NCI-H1436 treated with DMSO at 0.1 percent for 48 hours (cell line): ENCODE results near the gene RBM25.

Experiments used
- DNase-seq: peaks from one replicate; lab custom pipeline; 2025; lab: John Stamatoyannopoulos, UW

The RBM25 gene

DNA sequence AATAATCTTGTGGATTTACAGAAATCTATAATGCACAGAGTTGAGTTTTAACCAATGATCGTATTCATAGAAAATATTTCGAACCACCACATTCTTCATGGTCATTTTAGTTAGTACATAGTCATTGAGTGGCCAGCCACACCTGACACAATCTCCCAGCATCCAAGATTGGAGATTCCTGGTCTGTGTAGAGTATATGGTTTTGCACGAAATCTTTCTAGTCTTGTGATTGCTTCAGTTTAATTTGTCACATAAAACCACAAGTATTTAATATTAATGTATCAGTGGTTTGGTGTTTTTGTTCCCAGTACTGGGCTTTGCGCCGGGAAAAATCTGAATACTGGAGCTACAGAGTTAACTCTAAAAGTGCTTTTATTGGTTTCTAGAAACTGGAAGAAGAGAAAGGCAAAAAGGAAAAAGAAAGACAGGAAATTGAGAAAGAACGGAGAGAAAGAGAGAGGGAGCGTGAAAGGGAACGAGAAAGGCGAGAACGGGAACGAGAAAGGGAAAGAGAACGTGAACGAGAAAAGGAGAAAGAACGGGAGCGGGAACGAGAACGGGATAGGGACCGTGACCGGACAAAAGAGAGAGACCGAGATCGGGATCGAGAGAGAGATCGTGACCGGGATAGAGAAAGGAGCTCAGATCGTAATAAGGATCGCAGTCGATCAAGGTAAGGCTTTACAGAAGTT is 44.6 kb downstream of the RBM25 start:
- no peak for DNase-seq

DNA sequence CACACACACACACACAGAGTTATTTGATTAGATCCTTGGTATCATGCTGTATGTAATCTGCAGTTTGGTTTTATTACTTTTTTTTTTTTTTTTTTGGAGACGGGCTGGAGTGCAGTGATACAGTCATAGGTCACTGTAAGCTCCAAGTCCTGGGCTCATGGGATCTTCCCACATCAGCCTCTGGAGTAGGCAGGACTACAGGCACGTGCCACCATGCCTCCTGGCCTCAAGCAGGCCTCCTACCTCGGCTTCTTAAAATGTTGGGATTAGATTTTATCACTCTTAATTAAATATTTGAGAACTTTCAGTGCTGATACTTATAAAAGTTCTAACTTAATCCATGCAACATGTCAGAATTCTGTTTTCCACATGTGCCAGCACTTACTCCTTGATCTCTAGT is 46.7 kb downstream of the RBM25 start:
- DNase-seq = no peak

DNA sequence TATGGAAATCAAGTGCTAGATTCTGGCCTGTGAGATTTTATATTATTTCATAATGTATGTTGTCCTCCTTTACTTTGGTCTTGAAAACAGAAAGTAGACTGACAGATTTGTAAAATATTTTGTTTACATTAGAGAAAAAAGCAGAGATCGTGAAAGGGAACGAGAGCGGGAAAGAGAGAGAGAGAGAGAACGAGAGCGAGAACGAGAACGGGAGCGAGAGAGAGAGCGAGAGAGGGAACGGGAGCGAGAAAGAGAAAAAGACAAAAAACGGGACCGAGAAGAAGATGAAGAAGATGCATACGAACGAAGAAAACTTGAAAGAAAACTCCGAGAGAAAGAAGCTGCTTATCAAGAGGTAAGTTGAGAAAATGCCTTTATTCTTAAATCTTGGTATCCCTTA is 47.4 kb downstream of the RBM25 start:
- DNase-seq = no peak

DNA sequence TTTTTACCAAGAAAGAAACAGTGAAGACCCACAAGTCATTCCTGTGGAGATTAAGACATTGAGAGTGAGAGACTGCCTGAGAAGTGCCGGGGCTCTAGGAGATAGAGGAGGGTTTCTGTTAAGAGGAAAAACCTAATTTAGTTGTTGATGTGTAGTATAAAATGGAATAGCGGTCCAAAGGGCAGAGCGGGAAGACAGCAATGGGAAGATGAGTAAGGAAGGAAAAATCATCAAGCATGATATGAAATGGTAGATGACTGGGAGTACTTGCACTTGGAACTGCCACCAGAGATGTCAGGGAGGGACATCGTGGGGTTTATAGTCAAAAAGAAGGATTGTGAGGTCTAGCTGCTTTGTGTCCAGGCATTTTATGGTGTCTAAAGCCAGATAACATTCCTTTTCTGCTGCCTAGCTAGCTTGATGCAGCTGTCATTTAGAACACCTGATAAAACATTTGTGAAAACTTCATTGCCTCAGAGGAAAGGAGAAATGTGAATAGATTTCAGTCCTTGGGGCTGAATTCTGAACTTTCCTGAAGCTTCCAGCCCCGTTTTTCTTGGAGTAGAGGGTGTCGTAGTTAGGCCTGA is 57.8 kb downstream of the RBM25 start:
- DNase-seq = no peak

DNA sequence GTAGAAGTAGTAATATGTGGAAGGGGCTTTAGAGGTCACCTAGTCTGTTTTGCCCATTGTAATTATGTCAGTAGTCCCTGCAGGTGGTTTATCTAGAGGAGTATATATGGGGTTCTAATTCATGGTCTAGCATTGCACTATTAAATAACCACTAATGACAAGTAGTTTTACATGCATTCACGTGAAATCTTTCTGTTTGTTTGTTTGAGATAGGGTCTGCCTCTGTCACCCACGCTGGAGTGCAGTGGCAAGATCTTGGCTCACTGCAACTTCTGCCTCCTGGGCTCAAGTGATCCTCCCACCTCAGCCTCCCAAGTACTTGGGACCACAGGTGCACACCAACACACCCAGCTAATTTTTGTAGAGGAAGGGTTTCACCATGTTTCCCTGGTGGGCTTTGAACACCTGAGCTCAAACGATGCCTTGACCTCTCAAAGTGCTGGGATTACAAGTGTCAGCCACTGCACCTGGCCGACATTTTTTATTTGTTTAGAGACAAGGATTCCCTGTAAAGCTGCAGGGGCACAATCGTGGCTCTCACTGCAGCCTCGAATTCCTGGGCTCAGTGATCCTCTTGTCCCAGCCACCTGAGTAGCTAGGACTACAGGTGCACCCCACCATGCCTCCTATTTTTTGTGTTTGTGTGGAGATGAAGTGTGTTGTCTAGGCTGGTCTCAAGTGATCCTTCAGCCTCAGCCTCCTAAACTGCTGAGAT is 66.0 kb downstream of the RBM25 start:
- no peak for DNase-seq

DNA sequence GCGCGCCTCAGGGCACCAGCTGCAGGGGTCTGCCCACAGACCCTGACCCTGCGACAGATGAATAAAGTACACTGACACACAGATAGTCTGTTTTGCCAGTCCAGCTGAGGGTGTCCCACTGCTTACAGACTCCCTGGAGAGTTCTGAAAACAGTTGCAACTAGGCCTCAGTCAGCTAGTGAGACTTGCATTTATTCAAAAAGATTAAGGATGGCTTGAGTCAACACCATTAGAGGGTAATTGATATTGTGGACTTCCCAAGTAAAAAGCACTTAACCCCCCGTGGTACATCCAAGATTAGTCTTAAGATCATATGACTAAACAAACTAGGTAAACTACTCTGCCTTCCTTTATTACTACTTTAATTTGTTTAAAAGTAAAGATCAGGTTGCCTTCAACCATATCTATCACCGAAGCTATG is 66.8 kb downstream of the RBM25 start:
- DNase-seq = no peak

DNA sequence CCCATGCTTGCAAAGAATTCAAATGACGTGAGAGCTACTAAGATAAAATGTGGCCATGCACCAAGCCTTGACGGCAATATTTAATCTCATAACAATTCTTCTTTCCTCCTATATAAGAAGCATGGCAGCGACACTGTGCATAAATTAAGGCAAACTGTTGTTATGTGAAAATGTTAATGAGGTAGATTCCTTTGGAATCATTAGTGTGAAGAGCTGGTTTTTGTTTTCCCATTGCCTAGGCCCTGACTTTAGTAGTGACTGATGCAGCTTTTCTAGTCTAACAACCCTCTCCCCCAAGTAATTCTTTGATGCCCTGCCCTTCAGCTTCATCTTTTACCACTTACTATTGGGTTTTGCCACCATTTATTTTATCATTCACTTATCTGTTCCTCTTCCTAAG is 67.4 kb downstream of the RBM25 start:
- DNase-seq = no peak

DNA sequence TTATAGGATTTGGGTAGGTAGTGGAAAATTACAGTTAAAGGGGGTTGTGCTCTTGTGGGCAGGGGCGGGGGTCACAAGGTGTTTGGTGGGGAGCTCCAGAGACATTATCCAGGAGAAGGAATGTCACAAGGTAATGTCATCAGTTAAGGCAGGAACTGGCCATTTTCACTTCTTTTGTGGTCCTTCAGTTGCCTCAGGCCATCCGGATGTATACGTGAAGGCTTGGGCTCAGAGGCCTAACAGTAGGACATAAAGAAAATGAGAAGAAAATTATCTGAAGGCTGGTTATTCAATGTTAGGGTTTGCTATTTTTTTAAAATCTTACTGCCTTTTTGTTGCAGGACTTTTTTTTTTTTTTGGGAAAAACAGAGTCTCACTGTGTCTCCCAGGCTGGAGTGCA is 75.5 kb downstream of the RBM25 start:
- no peak for DNase-seq

DNA sequence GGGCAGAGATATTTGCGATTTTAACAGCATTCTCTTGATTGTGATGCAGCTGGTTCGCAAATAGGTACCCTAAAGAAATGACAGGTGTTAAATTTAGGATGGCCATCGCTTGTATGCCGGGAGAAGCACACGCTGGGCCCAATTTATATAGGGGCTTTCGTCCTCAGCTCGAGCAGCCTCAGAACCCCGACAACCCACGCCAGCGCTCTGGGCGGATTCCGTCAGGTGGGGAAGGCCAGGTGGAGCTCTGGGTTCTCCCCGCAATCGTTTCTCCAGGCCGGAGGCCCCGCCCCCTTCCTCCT is 77.7 kb downstream of the RBM25 start:
- no peak for DNase-seq

DNA sequence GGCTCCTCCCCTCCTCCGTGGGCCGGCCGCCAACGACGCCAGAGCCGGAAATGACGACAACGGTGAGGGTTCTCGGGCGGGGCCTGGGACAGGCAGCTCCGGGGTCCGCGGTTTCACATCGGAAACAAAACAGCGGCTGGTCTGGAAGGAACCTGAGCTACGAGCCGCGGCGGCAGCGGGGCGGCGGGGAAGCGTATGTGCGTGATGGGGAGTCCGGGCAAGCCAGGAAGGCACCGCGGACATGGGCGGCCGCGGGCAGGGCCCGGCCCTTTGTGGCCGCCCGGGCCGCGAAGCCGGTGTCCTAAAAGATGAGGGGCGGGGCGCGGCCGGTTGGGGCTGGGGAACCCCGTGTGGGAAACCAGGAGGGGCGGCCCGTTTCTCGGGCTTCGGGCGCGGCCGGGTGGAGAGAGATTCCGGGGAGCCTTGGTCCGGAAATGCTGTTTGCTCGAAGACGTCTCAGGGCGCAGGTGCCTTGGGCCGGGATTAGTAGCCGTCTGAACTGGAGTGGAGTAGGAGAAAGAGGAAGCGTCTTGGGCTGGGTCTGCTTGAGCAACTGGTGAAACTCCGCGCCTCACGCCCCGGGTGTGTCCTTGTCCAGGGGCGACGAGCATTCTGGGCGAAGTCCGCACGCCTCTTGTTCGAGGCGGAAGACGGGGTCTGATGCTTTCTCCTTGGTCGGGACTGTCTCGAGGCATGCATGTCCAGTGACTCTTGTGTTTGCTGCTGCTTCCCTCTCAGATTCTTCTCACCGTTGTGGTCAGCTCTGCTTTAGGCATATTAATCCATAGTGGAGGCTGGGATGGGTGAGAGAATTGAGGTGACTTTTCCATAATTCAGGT is 78.3 kb downstream of the RBM25 start, which contains the start of gene PSEN1:
Gene PSEN1, plus strand, starts transcription at position 121 of the 839 bp plus-strand sequence. CDS start 11,513 bp downstream, outside the sequence.
- no peak for DNase-seq

DNA sequence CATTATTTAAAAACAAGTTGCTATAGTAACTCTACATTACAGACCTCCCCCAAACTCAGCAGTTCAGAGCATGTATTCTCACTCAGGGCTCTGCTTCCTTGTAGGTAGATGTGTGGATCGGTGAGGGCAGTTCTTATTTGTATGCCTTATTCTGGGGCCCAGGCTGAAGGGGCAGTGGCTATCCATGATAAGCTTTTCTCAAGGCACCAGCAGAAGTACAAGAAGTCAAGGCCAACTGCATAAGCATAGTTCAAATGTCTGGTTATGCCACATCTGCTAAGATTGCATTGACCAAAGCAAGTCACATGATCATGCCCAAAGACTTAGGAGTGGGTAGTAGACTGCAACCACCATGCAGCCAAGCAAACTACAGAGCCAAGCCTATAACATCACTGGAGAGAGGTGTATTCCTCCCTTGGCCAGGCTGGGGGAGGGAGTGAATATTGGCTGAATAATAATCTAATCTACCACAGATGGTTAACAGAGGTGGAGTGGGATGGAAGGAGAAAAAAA is 82.5 kb downstream of the RBM25 start:
- no peak for DNase-seq

DNA sequence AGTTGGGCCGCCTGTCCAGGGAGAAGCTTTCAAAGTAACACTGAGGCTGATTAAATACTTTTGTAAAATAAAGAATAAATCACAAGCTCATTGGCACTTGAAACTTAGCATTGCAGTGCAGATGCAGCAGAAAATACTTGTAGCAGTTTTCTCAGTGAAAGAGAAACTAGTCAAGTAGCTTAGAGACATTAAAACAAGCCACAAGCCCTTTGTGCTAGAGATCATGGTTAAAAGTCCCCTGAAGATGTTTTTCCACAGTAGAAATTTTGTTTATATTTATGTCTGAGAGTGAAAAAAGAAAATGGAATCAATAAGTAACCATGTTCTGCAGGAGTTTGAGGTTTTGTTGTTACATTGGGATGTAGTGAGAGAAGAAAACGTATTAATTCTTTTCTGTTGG is 83.9 kb downstream of the RBM25 start:
- DNase-seq = no peak

DNA sequence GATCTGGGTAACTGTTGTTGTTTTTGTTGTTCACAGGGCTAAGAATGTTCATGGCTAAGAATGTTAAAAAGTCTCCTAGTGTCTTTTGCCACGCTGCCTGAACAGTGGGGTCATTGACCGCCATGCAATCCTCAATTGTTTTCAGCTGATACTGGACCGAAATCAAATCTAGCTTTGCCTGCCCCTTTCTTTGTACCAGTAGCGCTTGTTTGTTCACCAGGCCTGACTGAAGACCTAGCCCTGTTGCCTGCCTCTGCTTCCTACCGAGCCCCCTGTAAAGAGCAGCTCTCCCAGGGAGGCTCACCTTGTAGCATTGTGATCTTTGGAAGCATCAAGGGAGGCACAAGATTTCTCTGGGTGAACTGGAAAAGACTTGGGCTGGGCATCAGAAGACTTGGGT is 84.7 kb downstream of the RBM25 start:
- DNase-seq = no peak

DNA sequence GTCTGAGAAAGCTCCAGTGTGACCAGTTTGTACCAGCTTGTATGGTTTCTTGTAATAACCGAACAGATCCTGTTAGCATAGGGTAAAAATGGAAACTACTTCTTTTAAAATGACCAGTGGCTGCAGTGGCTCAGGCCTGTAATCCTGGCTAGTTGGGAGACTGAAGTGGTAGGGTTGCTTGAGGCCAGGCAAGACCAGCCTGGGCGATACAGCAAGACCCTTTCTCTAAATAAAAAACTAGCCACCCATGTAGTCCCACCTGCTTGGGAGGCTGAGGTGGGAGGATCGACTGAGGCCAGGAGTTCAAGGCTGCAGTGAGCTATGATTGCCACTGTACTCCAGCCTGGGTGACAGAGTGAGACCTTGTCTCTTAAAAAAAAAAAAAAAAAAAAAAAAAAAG is 85.3 kb downstream of the RBM25 start:
- DNase-seq = no peak

DNA sequence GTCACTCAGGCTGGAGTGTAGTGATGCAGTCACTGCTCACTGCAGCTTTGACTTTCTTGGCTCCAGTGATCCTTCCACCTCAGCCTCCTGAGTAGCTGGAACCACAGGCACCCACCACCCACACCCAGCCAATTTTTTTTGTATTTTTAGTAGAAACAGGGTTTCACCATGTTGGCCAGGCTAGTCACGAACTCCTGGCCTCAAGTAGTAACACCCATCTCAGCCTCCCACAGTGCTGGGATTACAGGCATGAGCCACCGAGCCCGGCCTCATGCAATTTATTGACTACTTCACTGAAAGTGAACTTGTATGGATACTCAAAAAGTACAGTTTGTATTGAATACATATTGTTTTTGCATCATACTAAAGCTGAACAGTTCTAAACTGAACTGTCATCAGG is 87.0 kb downstream of the RBM25 start:
- DNase-seq = no peak

DNA sequence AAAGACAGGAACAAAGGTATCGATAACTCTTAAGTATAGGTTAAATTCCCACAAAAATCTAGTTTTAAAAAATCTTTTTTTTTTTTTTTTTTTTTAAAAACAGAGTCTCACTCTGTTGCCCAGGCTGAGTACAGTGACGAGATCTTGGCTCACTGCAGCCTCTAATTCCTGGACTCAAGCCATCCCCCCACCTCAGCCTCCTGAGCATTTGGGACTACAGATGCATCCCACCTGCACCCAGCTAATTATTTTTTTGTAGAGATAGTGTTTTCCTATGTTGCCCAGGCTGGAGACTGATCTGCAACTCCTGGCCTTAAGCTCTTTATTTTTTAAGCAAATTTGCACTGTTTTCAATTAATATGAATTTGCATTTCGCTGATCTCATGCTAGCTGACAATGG is 87.8 kb downstream of the RBM25 start:
- no peak for DNase-seq

DNA sequence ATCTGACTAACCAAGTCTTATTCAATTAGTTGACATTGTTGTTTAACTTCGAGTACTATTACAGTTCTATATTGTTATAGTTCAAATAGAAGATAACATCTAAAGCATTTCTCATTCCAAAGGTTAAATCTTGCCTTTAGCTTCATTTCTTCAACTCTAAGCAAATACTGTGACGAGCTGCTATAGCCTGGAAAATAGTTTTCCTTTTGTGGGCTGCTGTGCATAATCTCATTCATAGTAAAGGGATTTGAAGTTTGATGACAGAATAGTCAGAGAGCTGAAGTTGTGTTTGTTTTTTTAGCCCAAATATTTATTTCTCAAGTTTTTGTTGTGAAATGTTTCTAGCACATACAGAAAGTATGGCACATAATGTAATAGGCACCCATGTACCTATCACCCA is 91.4 kb downstream of the RBM25 start:
- DNase-seq = no peak

DNA sequence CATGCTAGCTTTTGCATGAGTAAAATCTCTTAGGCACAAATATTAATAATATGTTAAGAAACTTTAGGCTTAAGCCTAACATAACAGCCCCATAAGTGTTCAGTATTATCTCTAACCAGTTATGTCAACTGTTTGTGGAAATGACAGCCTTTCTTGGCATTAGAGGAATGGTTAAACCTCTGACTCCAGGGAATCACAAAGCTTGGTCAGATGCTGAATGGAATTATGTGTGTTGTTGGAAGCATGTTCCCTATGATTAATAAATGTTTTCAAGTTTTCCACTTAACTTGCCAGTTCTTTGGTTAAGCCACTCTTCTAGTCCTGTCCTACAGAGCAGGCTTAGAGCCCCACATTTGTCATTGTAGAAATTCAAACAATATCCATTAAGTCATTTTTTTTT is 94.9 kb downstream of the RBM25 start:
- DNase-seq = no peak

DNA sequence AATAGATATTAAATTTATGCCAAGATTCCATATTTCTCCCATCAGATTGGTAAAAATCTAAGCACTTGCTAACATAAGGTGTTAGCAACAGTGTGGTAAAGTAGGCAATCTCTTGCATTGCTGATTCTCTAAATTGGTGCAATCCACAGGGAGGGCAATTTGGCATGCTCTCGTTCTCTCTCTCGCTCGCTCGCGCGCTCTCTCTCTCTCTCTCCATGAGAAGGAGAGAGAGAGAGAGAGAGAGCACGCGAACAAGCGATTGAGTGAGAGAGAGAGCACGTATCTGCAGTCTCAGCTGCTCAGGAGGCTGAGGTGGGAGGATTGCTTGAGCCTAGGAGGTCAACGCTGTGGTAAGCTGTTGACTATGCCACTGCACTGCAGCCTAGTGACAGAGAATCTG is 103.9 kb downstream of the RBM25 start:
- DNase-seq = no peak

DNA sequence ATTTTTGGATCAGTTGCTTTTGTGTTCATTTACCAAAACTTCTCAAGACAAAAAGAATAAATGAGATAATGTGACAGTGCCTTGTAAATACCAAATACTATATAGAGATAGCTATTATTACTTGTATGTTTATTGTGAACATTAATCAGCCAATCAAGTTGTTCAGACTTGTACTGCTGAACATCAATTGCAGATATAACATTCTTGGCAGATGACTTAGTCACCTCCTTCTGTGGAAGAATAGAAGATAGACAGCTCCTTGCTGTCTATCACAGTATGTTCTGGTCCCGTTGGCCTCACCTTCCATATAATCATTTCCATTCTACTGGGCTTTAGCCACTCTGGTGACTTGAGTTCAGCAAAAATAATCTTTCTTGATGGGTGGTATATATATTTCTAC is 108.1 kb downstream of the RBM25 start:
- DNase-seq = no peak

DNA sequence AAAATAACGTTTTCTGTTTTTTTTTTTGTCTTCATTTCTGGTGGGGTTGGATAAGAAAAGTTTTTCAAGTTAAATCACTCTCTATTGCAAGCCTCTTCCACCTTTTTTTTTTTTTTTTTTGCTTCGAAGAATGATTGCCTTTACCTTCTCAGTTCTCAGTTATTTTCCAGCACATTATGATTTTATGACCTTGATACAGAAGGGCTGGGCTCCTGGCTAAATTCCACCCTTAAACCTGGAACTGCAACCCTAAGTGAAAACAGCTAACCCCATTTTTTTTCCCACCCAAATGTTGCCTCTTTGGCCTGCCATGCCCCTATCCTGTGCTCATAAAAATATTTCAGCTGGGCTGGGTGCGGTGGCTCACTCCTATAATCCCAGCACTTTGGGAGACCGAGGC is 109.4 kb downstream of the RBM25 start:
- DNase-seq = no peak

DNA sequence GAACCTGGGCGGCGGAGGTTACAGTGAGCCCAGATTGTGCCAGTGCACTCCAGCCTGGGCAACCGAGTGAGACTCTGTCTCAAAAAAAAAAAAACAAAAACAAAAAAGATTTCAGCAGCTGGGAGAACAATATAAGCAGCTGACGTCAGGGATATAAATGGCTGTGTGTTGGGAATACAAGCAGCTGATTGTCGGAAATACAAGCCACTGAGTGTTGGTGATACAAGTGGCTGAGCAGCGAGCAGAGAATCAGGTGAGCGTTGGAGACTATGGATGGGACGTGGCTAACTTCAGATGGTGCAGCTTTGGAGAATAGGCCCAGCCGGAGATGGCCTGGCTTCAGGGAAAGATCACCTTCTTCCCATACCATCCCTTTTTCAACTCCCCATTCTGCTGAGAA is 109.9 kb downstream of the RBM25 start:
- DNase-seq = no peak

DNA sequence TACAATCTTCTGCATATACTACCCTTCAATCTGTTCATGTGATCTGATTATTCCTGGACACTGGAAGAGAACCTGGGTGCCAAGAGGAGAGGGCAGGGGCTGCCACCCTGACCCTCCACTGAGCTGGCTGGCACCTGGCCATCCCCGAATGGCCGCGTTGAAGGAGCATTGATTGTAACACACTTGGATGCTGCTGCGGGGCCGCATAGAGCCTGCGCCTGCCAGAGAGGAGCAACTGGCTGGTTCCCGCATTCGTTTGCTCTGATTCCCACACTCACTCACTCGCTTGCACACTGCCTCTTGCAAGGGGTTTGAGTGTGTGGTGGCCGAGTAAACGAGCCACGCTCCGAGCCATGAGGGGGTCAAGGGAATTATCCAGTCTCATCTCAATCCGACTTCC is 110.4 kb downstream of the RBM25 start:
- DNase-seq = no peak
